Suprapubic skin (tissue), 4 donors: Measurements from ENCODE around the gene FNDC8. TPM values are rescaled to one million over a fixed set of nuclear protein-coding genes. Genes with fewer than 3 reads are reported as not detected.

Experiments used
- DNase-seq, 2 donors: peaks; one replicate each; pipeline ENCODE4 v3.0.0-alpha.2; 2019; ENCODE audit warnings: low spot score in 2 of 2
- H3K27ac ChIP-seq: fragments of 200-600 bp; sonication (generic); one replicate; pipeline ENCODE4 v1.5.1; 2019
- H3K27me3 ChIP-seq: fragments of 200-600 bp; sonication (generic); one replicate; pipeline ENCODE4 v1.5.1; 2019
- H3K36me3 ChIP-seq: fragments of 200-600 bp; sonication (generic); one replicate; pipeline ENCODE4 v1.5.1; 2019
- H3K4me1 ChIP-seq: fragments of 200-600 bp; sonication (generic); one replicate; pipeline ENCODE4 v1.5.1; 2019
- H3K4me3 ChIP-seq: fragments of 200-600 bp; sonication (generic); one replicate; pipeline ENCODE4 v1.5.1; 2019; ENCODE audit warnings: mild to moderate bottlenecking
- H3K9me3 ChIP-seq: fragments of 200-600 bp; sonication (generic); one replicate; pipeline ENCODE4 v1.5.1; 2019
- EP300 ChIP-seq: sonication (generic); formaldehyde crosslinking; IDR thresholded peaks from one replicate; pipeline ENCODE4 v1.6.1; 2017; ENCODE audit warnings: antibody characterized with exemption
- POLR2A ChIP-seq, 2 donors: fragments of 450-650 bp; IDR thresholded peaks; one replicate each; pipeline ENCODE4 v1.6.1; 2017; ENCODE audit warnings: antibody characterized with exemption in 2 of 2, mild to moderate bottlenecking in 2 of 2, moderate library complexity in 2 of 2
- POLR2AphosphoS5 ChIP-seq, 3 donors: sonication (generic); formaldehyde crosslinking; IDR thresholded peaks; one replicate each; pipeline ENCODE4 v1.6.1; 2017; ENCODE audit warnings: antibody characterized with exemption in 3 of 3
- WGBS: methylation state at CpG from one replicate; pipeline ENCODE4 v1.1.5; 2018; 5-methylcytosine and 5-hydroxymethylcytosine counted together
- total RNA-seq, 4 donors: library from RNA; depleted of rRNA; stranded (reverse); fragments of >200 nt; gene quantifications; one replicate each; pipeline ENCODE4 v1.1.0, GENCODE V29; 2016
- TF ChIP-seq, protein P1 (sequence below), 2 donors: fragments of 200-600 bp in 1 of 2; fragments of 450-650 bp in 1 of 2; sonication (generic) in 1 of 2; IDR thresholded peaks; one replicate each; pipeline ENCODE4 v1.5.1; 2016 to 2019; ENCODE audit warnings: antibody characterized with exemption in 2 of 2, mild to moderate bottlenecking in 1 of 2, moderate library complexity in 1 of 2

Gene FNDC8
- total RNA-seq, 4 donors from 2014 or later, result not detected

DNA sequence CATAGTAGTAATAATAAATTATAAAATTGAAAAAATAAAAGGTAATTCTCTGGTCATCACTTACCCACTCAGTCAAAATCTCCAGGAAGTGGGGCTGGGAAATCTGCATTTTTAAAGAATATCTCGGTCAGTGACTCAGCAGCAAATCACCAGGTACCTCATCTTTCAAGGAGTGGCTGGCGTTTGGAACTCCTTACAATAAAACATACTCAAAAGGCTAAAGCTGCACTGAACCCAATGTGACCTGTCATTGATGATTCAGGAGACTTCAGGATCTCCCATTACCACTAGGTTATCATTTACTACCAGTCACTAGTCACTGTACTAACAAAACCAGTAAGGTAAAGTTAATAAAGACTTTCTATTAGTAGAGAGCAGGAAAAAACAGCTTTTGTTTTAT is 36.4 kb upstream of the FNDC8 start:
- H3K4me1 ChIP-seq, result peaks cover 36% of the 10 kb centered on the region
- WGBS, result 86% methylated on average over 2 of the region's 2 CpGs
- H3K4me3 ChIP-seq, result no peak overlapping the region
- H3K36me3 ChIP-seq, result no peaks in the 10 kb centered on the region
- H3K9me3 ChIP-seq, result no peaks in the 10 kb centered on the region
- no peak overlapping the region for H3K27ac ChIP-seq
- no peaks in the 10 kb centered on the region for H3K27me3 ChIP-seq
- TF ChIP-seq POLR2AphosphoS5 (IDR thresholded peaks at IDR 0.05) (no peak), EP300 (no peak), POLR2A (IDR thresholded peaks at IDR 0.05) (no peak)
- TF ChIP-seq, protein P1, sequence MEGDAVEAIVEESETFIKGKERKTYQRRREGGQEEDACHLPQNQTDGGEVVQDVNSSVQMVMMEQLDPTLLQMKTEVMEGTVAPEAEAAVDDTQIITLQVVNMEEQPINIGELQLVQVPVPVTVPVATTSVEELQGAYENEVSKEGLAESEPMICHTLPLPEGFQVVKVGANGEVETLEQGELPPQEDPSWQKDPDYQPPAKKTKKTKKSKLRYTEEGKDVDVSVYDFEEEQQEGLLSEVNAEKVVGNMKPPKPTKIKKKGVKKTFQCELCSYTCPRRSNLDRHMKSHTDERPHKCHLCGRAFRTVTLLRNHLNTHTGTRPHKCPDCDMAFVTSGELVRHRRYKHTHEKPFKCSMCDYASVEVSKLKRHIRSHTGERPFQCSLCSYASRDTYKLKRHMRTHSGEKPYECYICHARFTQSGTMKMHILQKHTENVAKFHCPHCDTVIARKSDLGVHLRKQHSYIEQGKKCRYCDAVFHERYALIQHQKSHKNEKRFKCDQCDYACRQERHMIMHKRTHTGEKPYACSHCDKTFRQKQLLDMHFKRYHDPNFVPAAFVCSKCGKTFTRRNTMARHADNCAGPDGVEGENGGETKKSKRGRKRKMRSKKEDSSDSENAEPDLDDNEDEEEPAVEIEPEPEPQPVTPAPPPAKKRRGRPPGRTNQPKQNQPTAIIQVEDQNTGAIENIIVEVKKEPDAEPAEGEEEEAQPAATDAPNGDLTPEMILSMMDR (IDR thresholded peaks at IDR 0.05), result no peak
- no peak for DNase-seq

DNA sequence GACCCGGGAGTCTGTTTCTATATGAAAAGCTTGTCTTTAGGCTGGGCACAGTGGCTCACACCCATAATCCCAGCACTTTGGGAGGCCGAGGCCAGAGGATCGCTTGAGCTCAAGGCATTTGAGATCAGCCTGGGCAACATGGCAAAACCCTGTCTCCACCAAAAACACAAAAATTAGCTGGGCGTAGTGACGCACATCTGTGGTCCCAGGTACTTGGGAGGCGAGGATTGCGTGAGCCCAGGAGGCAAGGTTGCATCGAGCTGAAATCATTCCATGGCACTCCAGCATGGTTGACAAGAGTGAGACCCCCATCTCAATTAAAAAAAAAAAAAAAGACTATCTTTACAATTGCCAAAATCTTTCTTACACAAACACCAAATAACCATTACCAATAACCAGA is 35.3 kb upstream of the FNDC8 start:
- no peaks in the 10 kb centered on the region for H3K36me3 ChIP-seq
- no peaks in the 10 kb centered on the region for H3K9me3 ChIP-seq
- no peak for DNase-seq
- TF ChIP-seq, protein P1 (IDR thresholded peaks at IDR 0.05), result no peak
- no peak for TF ChIP-seq POLR2A (IDR thresholded peaks at IDR 0.05)
- TF ChIP-seq POLR2AphosphoS5 (IDR thresholded peaks at IDR 0.05), result no peak
- no peak for TF ChIP-seq EP300
- peaks cover 40% of the 10 kb centered on the region for H3K4me1 ChIP-seq
- H3K27me3 ChIP-seq, result no peaks in the 10 kb centered on the region
- no peak overlapping the region for H3K27ac ChIP-seq
- WGBS, result 96% methylated on average over 8 of the region's 8 CpGs
- H3K4me3 ChIP-seq, result no peak overlapping the region

DNA sequence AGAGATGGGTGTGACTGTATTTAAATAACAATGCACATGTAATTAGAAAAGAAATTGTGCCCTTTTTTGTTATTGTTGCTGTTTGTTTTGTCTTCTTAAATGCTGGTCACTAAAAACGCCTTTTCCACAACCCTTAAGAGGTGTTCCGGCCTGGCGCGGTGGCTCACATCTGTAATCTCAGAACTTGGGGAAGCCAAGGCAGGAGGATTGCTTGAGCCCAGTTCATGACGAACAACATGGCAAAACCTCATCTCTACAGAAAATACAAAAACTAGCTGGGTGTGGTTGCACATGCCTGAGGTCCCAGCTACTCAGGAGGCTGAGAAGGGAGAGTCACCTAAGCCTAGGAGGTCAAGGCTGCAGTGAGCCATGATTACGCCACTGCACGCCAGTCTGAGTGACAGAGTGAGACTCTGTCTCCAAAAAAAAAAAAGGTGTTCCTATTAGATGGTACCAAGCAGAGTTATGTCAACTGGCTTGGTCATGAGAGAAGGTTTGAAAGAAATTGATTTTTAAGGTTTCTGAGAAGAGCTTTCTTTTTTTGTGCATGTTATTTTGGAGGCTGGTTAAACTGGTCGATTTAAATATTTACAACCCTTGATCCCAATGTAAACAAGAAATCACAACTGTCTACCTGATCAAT is 34.4 kb upstream of the FNDC8 start:
- TF ChIP-seq, protein P1 (IDR thresholded peaks at IDR 0.05), result no peak
- TF ChIP-seq POLR2AphosphoS5 (IDR thresholded peaks at IDR 0.05) (no peak), EP300 (no peak), POLR2A (IDR thresholded peaks at IDR 0.05) (no peak)
- no peak for DNase-seq
- Histone ChIP-seq H3K9me3 (no peaks in the 10 kb centered on the region), H3K27me3 (no peaks in the 10 kb centered on the region), H3K36me3 (no peaks in the 10 kb centered on the region), H3K27ac (no peak overlapping the region), H3K4me1 (peaks cover 38% of the 10 kb centered on the region), H3K4me3 (no peak overlapping the region)
- 90% methylated on average over 8 of the region's 8 CpGs for WGBS

DNA sequence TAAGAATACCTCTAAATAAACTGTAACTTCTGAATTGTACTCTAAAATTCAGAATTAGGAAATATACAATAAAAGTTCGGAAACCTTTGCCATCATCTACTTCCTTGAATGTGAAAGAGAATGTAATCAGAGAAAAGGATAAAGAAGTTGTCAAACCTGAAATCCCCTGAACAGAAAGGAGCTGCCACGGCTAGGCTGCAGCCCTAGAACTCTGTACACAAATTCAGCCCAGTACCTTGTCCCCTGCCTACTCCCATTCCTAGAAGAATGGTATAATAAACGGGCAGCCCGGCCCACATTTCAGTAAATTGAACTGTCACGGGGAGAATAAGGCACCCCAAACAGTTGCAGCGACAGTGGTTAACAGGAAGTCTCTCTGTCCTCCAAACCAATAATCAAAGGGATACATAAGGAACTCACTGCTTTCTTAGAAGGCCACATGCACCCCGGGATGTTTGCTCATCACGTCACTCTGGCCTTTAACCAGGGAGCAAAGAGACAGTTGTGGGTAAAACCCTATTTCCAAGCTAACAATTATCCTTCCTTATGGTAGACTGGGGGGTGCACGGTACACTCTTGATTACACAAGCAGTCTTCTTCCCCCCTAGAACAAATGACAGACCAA is 33.6 kb upstream of the FNDC8 start:
- H3K9me3 ChIP-seq, result no peaks in the 10 kb centered on the region
- peak overlapping the region; percentile 98 for H3K4me3 ChIP-seq
- H3K4me1 ChIP-seq, result peaks cover 32% of the 10 kb centered on the region
- TF ChIP-seq POLR2A (IDR thresholded peaks at IDR 0.05), result no peak
- TF ChIP-seq, protein P1 (IDR thresholded peaks at IDR 0.05), result no peak
- no peak for TF ChIP-seq POLR2AphosphoS5 (IDR thresholded peaks at IDR 0.05)
- TF ChIP-seq EP300, result no peak
- H3K27me3 ChIP-seq, result no peaks in the 10 kb centered on the region
- peak overlapping the region; percentile 89 for H3K27ac ChIP-seq
- H3K36me3 ChIP-seq, result no peaks in the 10 kb centered on the region
- no peak for DNase-seq
- WGBS, result 14% methylated on average over 9 of the region's 9 CpGs

DNA sequence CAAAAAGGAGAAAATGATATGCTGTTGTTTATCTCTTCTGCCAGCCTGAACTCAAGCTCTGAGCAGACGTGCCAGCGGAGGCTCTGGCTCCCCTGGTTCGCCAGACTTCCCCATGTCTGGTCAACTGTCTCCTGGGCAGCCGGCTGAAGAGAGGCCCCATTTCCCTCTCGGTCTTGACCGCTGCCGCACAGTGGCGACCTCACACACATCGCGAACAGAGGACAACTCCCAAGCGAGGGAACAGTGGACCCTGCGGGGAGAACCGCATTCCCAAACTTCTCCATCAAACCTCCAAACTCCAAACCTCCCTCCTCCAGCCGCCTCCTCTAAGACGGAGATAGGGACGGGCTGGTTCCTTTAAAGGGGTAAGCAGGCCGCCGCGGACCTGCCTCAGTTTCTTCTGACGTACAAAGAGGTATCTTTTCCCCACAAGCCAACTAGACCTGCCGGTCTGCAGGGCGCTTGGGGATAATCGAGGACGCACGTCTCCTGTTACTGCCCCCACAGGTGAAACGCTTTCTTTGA is 33.0 kb upstream of the FNDC8 start:
- Histone ChIP-seq H3K36me3 (no peaks in the 10 kb centered on the region), H3K4me3 (peak overlapping the region; percentile 98), H3K9me3 (no peaks in the 10 kb centered on the region), H3K4me1 (peaks cover 32% of the 10 kb centered on the region), H3K27me3 (no peaks in the 10 kb centered on the region), H3K27ac (peak overlapping the region; percentile 89)
- TF ChIP-seq, protein P1 (IDR thresholded peaks at IDR 0.05), result no peak
- TF ChIP-seq POLR2A (IDR thresholded peaks at IDR 0.05) (no peak), EP300 (no peak), POLR2AphosphoS5 (IDR thresholded peaks at IDR 0.05) (no peak)
- peak; percentile 76 to 82 for DNase-seq
- WGBS, result 0% methylated on average over 10 of the region's 26 CpGs
